Measurements from ENCODE around the gene MYH14. TPM values are rescaled to one million over a fixed set of nuclear protein-coding genes. Genes with fewer than 3 reads are reported as not detected.

The MYH14 gene
- polyA plus RNA-seq, 1 of the 3 experiments (the other 2 are of a cell fraction), result 0.02 TPM

DNA sequence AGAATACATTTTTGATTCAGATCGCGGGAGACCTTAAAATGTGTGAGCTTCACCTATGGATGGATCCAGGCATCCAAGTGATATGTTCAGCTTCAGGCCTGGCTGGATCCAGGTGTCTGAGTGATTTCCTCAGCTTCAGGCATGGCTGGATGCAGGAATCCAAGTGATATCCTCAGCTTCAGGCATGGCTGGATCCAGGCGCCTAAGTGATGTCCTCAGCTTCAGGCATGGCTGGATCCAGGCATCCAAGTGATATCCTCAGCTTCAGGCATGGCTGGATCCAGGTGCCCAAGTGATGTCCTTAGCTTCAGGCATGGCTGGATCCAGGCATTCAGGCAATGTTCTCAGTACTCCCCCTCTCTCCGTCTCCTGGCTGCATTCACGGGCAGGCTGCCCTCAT, 65.1 kb downstream of the MYH14 start (continued):
- no peak for TF ChIP-seq PBX3 (IDR thresholded peaks at IDR 0.05)

- no peaks in the 10 kb centered on the region for H3K4me1 ChIP-seq (ENCODE audit: control insufficient read depth in 1 of 2, insufficient read depth in 2 of 2, low read depth in 1 of 2, low read length in 1 of 2)
- no peak overlapping the region for H3K27ac ChIP-seq (ENCODE audit: low read depth in 2 of 2, low read length in 1 of 2)
- no peaks in the 10 kb centered on the region for H3K36me3 ChIP-seq (replicated peaks in 1 of 2; ENCODE audit: control insufficient read depth in 1 of 2, insufficient read depth in 2 of 2, low read length in 1 of 2)
- H3K4me2 ChIP-seq, result no peak overlapping the region
- no peaks in the 10 kb centered on the region for H3F3A ChIP-seq (replicated peaks; ENCODE audit: insufficient read depth)
- H3K79me2 ChIP-seq (ENCODE audit: insufficient read depth), result no peaks in the 10 kb centered on the region
- ChIA-PET POLR2A (no interaction called here), CTCF (interaction anchor here (1.2 to 1.6 kb wide), 2 partner anchors 15 to 19 kb away, joined by 3 to 4 read pairs; no protein-coding TSS in a partner anchor)
- no peak overlapping the region for H3K9ac ChIP-seq
- H3K4me3 ChIP-seq (ENCODE audit: low read depth in 2 of 2, low read length in 1 of 2), result no peak overlapping the region
- 5% methylated on average over 2 of the region's 2 CpGs for WGBS (ENCODE audit: low lambda C conversion rate)
- H3K9me2 ChIP-seq, result no peaks in the 10 kb centered on the region
- H3K9me3 ChIP-seq, result no peaks in the 10 kb centered on the region
- no peak for DNase-seq
- TF ChIP-seq POLR2AphosphoS5 (IDR thresholded peaks at IDR 0.05; ENCODE audit: low read depth, low read length) (no peak), JUND (IDR thresholded peaks at IDR 0.05) (no peak), FOXJ3 (CRISPR knock-in tag; IDR thresholded peaks at IDR 0.05) (no peak), YY1 (IDR thresholded peaks at IDR 0.05; ENCODE audit: low read depth) (no peak), RFX5 (IDR thresholded peaks at IDR 0.05; ENCODE audit: low read length) (no peak), TAF1 (IDR thresholded peaks at IDR 0.05; ENCODE audit: borderline replicate concordance, low read depth, low read length) (no peak), EP300 (IDR thresholded peaks at IDR 0.05; ENCODE audit: borderline replicate concordance in 1 of 2, low read depth in 1 of 2, low read length in 1 of 2) (no peak), FOXM1 (IDR thresholded peaks at IDR 0.05; ENCODE audit: low read depth) (no peak), RCOR1 (IDR thresholded peaks at IDR 0.05; ENCODE audit: low read length) (no peak), SIN3A (IDR thresholded peaks at IDR 0.05; ENCODE audit: borderline replicate concordance, low read depth, low read length) (no peak), RXRA (IDR thresholded peaks at IDR 0.05; ENCODE audit: borderline replicate concordance, low read depth) (no peak), IRF3 (IDR thresholded peaks at IDR 0.05; ENCODE audit: low read depth, low read length) (no peak), ZBTB33 (IDR thresholded peaks at IDR 0.05; ENCODE audit: borderline replicate concordance, low read depth) (no peak), ELF1 (IDR thresholded peaks at IDR 0.05) (no peak), GATA2 (CRISPR knock-in tag; IDR thresholded peaks at IDR 0.05) (no peak), MEF2A (IDR thresholded peaks at IDR 0.05; ENCODE audit: borderline replicate concordance, low read depth) (no peak)
- TF ChIP-seq, protein P1, sequence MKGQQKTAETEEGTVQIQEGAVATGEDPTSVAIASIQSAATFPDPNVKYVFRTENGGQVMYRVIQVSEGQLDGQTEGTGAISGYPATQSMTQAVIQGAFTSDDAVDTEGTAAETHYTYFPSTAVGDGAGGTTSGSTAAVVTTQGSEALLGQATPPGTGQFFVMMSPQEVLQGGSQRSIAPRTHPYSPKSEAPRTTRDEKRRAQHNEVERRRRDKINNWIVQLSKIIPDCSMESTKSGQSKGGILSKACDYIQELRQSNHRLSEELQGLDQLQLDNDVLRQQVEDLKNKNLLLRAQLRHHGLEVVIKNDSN (IDR thresholded peaks at IDR 0.05; ENCODE audit: borderline replicate concordance, low read depth), result no peak
- peaks cover 82% of the 10 kb centered on the region for H3K27me3 ChIP-seq (ENCODE audit: insufficient read depth)
- H2AFZ ChIP-seq (ENCODE audit: low read depth), result no peak overlapping the region
- no peaks in the 10 kb centered on the region for H4K20me1 ChIP-seq (ENCODE audit: insufficient read depth)
Measured at GRCh38 chr19:50269653-50270052, 66.2 kb downstream of the MYH14 start.

All from SK-N-SH (cell line).